K562 (cell line): ENCODE data around the gene ACAT2. TPM values are rescaled to one million over a fixed set of nuclear protein-coding genes. Genes with fewer than 3 reads are reported as not detected.

ENCODE experiments used
- ATAC-seq: fragments of 200-7000 bp; cut with Tn5 transposase; 3 replicates; pipeline ENCODE4 v1.9.1; 2020; ENCODE audit warnings: moderate library complexity
- BruUV-seq: library from RNA; stranded (reverse); fragments of 400-500 nt; replicated peaks from 2 replicates; lab custom pipeline; 2021; lab: Mats Ljungman, UMichigan
- CTCF ChIA-PET: fragments of 300-600 bp; formaldehyde crosslinking; extraction: SDS; loops from one replicate; lab custom pipeline; 2021; ENCODE audit warnings: low intra/inter-chr PET ratio; lab: Yijun Ruan, JAX
- POLR2A ChIA-PET: fragments of 300-600, 350-650 bp; sonication (Branson Sonifier 250); formaldehyde crosslinking; extraction: SDS; loops from one replicate; lab custom pipeline; 2021; ENCODE audit warnings: antibody characterized with exemption, inconsistent platforms; lab: Yijun Ruan, JAX
- DNase-seq, 4 experiments: peaks; one replicate each; pipeline versions ENCODE4 v3.0.0 to v3.0.0-alpha.2; 2011 to 2018; ENCODE audit warnings: low spot score in 3 of 4, mixed read lengths in 3 of 4; ENCODE audit errors: extremely low read depth in 1 of 4
- FAIRE-seq: peaks from 2 replicates; lab custom pipeline; 2011; peaks lifted over from hg19 to GRCh38; lab: Jason Lieb, UNC
- H2AFZ ChIP-seq: 2 replicates; pipeline ENCODE4 v1.6.0; 2011; ENCODE audit warnings: low read depth, low read length, control low read depth, inconsistent platforms
- H3K27ac ChIP-seq: fragments of 200-600 bp; 3 replicates; pipeline ENCODE4 v1.8.0; 2011; ENCODE audit warnings: low read depth, mild to moderate bottlenecking, control low read depth, inconsistent platforms, low read length, moderate library complexity, mixed read lengths; ENCODE audit errors: extremely low read depth
- H3K27me3 ChIP-seq, 2 experiments: fragments of 300-600 bp in 1 of 2; 2 replicates in 1 of 2; 3 replicates in 1 of 2; pipeline versions ENCODE4 v1.6.0 to v1.8.0; 2011; ENCODE audit warnings: inconsistent platforms in 2 of 2, low read length in 2 of 2, mild to moderate bottlenecking in 1 of 2, mixed read lengths in 1 of 2, moderate library complexity in 1 of 2; ENCODE audit not compliant: control insufficient read depth in 2 of 2, insufficient read depth in 2 of 2
- H3K36me3 ChIP-seq: fragments of 300-600 bp; 3 replicates; pipeline ENCODE4 v1.8.0; 2011; ENCODE audit warnings: mild to moderate bottlenecking, low read length, inconsistent platforms; ENCODE audit not compliant: control insufficient read depth, insufficient read depth
- H3K4me1 ChIP-seq, 2 experiments: fragments of 200-600 bp in 1 of 2; replicated peaks in 1 of 2; 2 replicates in 1 of 2; 3 replicates in 1 of 2; pipeline versions ENCODE4 v1.5.1 to v1.8.0; 2011; ENCODE audit warnings: inconsistent platforms in 2 of 2, low read length in 2 of 2, mild to moderate bottlenecking in 1 of 2, mixed read lengths in 1 of 2, moderate library complexity in 1 of 2; ENCODE audit not compliant: control insufficient read depth in 2 of 2, insufficient read depth in 2 of 2
- H3K4me2 ChIP-seq: 2 replicates; pipeline ENCODE4 v1.6.1; 2011; ENCODE audit warnings: low read length, control low read depth, inconsistent platforms, mixed read lengths; ENCODE audit not compliant: insufficient read depth
- H3K4me3 ChIP-seq: fragments of 200-600 bp; sonication (generic), shearing (Covaris generic); 2 replicates; pipeline ENCODE4 v1.5.1; 2016; ENCODE audit warnings: control low read depth, inconsistent platforms
- H3K79me2 ChIP-seq: fragments of 200-600 bp; 3 replicates; pipeline ENCODE4 v1.8.0; 2011; ENCODE audit warnings: low read length, inconsistent platforms; ENCODE audit not compliant: control insufficient read depth, insufficient read depth
- H3K9ac ChIP-seq, 2 experiments: 2 replicates each; pipeline versions ENCODE4 v1.6.0 to v1.6.1; 2011; ENCODE audit warnings: low read depth in 2 of 2, low read length in 2 of 2, control low read depth in 1 of 2, inconsistent platforms in 1 of 2, mild to moderate bottlenecking in 1 of 2, mixed read lengths in 1 of 2; ENCODE audit not compliant: insufficient read depth in 1 of 2
- H3K9me1 ChIP-seq: one replicate; pipeline ENCODE4 v1.6.0; 2011; ENCODE audit warnings: inconsistent platforms, mild to moderate bottlenecking, low read length, moderate library complexity; ENCODE audit not compliant: control insufficient read depth, insufficient read depth
- H3K9me3 ChIP-seq: replicated peaks from 2 replicates; pipeline ENCODE4 v1.5.1; 2011; ENCODE audit warnings: low read depth, low read length, inconsistent platforms; ENCODE audit not compliant: control insufficient read depth, insufficient read depth
- H4K20me1 ChIP-seq: replicated peaks from 2 replicates; pipeline ENCODE4 v1.6.1; 2011; ENCODE audit warnings: low read length, inconsistent platforms, mixed read lengths; ENCODE audit not compliant: control insufficient read depth, insufficient read depth
- ARID1B ChIP-seq: fragments of 450-650 bp; IDR thresholded peaks from 2 replicates; pipeline ENCODE4 v1.6.1; 2016; ENCODE audit warnings: antibody characterized with exemption, mild to moderate bottlenecking, inconsistent platforms
- CBFA2T2 ChIP-seq: fragments of 450-650 bp; conservative IDR thresholded peaks from 2 replicates; pipeline ENCODE4 v1.6.1; 2017; ENCODE audit warnings: mild to moderate bottlenecking
- CCNT2 ChIP-seq: IDR thresholded peaks from 2 replicates; pipeline ENCODE4 v1.6.1; 2011; ENCODE audit warnings: borderline replicate concordance, low read depth, mild to moderate bottlenecking, moderate library complexity, mixed read lengths, low read length; ENCODE audit not compliant: insufficient read length; ENCODE audit errors: extremely low read depth
- DACH1 ChIP-seq: fragments of 450-650 bp; IDR thresholded peaks from 2 replicates; pipeline ENCODE4 v1.6.1; 2018; ENCODE audit not compliant: partially characterized antibody
- EP300 ChIP-seq: IDR thresholded peaks from 2 replicates; pipeline ENCODE4 v1.6.1; 2012; ENCODE audit warnings: low read length, improper control_type of control experiment
- FOS ChIP-seq: IDR thresholded peaks from 3 replicates; pipeline ENCODE4 v1.6.1; 2011; ENCODE audit not compliant: insufficient read length; ENCODE audit errors: extremely low read depth
- HNRNPUL1 ChIP-seq: fragments of 200-400 bp; formaldehyde crosslinking; IDR thresholded peaks from 2 replicates; pipeline ENCODE4 v1.6.1; 2017; ENCODE audit warnings: low read length
- JUNB ChIP-seq: fragments of 450-650 bp; formaldehyde crosslinking; conservative IDR thresholded peaks from 2 replicates; pipeline ENCODE4 v1.4.0; 2020; ENCODE audit warnings: mild to moderate bottlenecking
- L3MBTL2 ChIP-seq: fragments of 450-650 bp; IDR thresholded peaks from 2 replicates; pipeline ENCODE4 v1.6.1; 2016; ENCODE audit warnings: mild to moderate bottlenecking, moderate library complexity
- MTA3 ChIP-seq: fragments of 450-650 bp; formaldehyde crosslinking; IDR thresholded peaks from 2 replicates; pipeline ENCODE4 v1.6.1; 2017; ENCODE audit warnings: mild to moderate bottlenecking, borderline replicate concordance
- NBN ChIP-seq: fragments of 450-650 bp; IDR thresholded peaks from 2 replicates; pipeline ENCODE4 v1.6.1; 2016; ENCODE audit warnings: low read depth, mild to moderate bottlenecking
- NCOA4 ChIP-seq: fragments of 450-650 bp; IDR thresholded peaks from 2 replicates; pipeline ENCODE4 v1.6.1; 2018; ENCODE audit warnings: mild to moderate bottlenecking; ENCODE audit not compliant: partially characterized antibody
- NCOR1 ChIP-seq: fragments of 450-650 bp; IDR thresholded peaks from 2 replicates; pipeline ENCODE4 v1.6.1; 2016; ENCODE audit warnings: mild to moderate bottlenecking, moderate library complexity
- NFRKB ChIP-seq: fragments of 450-650 bp; IDR thresholded peaks from 2 replicates; pipeline ENCODE4 v1.6.1; 2016; ENCODE audit warnings: low read depth
- PRPF4 ChIP-seq: fragments of 200-400 bp; formaldehyde crosslinking; IDR thresholded peaks from one replicate; pipeline ENCODE4 v1.6.1; 2017; ENCODE audit warnings: low read length, low read depth, mild to moderate bottlenecking; ENCODE audit not compliant: insufficient read depth, poor library complexity, severe bottlenecking
- RBFOX2 ChIP-seq: fragments of 200-400 bp; formaldehyde crosslinking; IDR thresholded peaks from 2 replicates; pipeline ENCODE4 v1.6.1; 2017; ENCODE audit warnings: low read depth, mild to moderate bottlenecking, low read length, moderate library complexity
- RCOR1 ChIP-seq, 2 experiments: IDR thresholded peaks; 2 replicates each; pipeline ENCODE4 v1.6.1; 2012; ENCODE audit warnings: low read depth in 2 of 2, low read length in 2 of 2, borderline replicate concordance in 1 of 2, improper control_type of control experiment in 1 of 2
- SMARCE1 ChIP-seq: fragments of 450-650 bp; IDR thresholded peaks from 2 replicates; pipeline ENCODE4 v1.7.1; 2016; ENCODE audit warnings: mild to moderate bottlenecking
- TEAD1 ChIP-seq, 2 experiments: fragments of 450-650 bp in 1 of 2; sonication (generic) in 1 of 2; formaldehyde crosslinking; IDR thresholded peaks; 2 replicates each; pipeline versions ENCODE4 v1.4.0 to v1.8.0; 2020 to 2022; ENCODE audit warnings: mild to moderate bottlenecking in 2 of 2, missing genetic modification reagents in 1 of 2
- XRCC3 ChIP-seq: fragments of 450-650 bp; IDR thresholded peaks from 2 replicates; pipeline ENCODE4 v1.6.1; 2017; ENCODE audit warnings: mild to moderate bottlenecking, moderate library complexity
- ZNF696 ChIP-seq: fragments of 250-450 bp; sonication (Bioruptor Pico); conservative IDR thresholded peaks from 2 replicates; pipeline ENCODE4 v1.4.0; 2020; ENCODE audit warnings: mild to moderate bottlenecking, moderate library complexity
- ZSCAN32 ChIP-seq: fragments of 450-650 bp; formaldehyde crosslinking; IDR thresholded peaks from 2 replicates; pipeline ENCODE4 v1.4.0; 2020; ENCODE audit warnings: mild to moderate bottlenecking, moderate library complexity
- WGBS: fragments of 100-300 bp; shearing (Covaris generic); methylation state at CpG from one replicate; pipeline ENCODE4 v1.1.6; 2016; ENCODE audit warnings: low coverage, mixed read lengths; ENCODE audit not compliant: insufficient coverage; ENCODE audit errors: missing lambda C conversion rate; 5-methylcytosine and 5-hydroxymethylcytosine counted together
- in situ Hi-C: fragments of 300-500 bp; cut with MboI; formaldehyde crosslinking; loops from 4 replicates; pipeline ENCODE4 v1.15.0; 2018; ENCODE audit warnings: inconsistent platforms, mixed read lengths
- intact Hi-C: fragments of 100-400 bp; cut with micrococcal nuclease; formaldehyde crosslinking; loops from 2 replicates; pipeline ENCODE4 v1.14.2; 2022
- polyA plus RNA-seq, 8 experiments: library from polyadenylated mRNA; depleted of rRNA in 4 of 8; stranded (reverse) in 5 of 8; unstranded in 3 of 8; fragments of >200 nt; fragmentation: Nextera tagmentation in 2 of 8; fragmentation: Illumina TruSeq in 1 of 8; extraction: Ambion mirVana in 2 of 8; extraction: Trizol in 1 of 8; gene quantifications; 2 replicates each; pipeline versions ENCODE4 v1.2.1 to v1.2.3, GENCODE V29; 2011 to 2014; ENCODE audit warnings: inconsistent platforms in 1 of 8, missing spikeins in 1 of 8
- total RNA-seq, 7 experiments: library from RNA; depleted of rRNA in 6 of 7; stranded (reverse); fragments of >200 nt in 6 of 7; fragmentation: Illumina TruSeq in 2 of 7; extraction: Trizol in 2 of 7; gene quantifications; 2 replicates each; pipeline versions ENCODE4 v1.2.1 to v1.2.3, GENCODE V29; 2011 to 2021; ENCODE audit warnings: low replicate concordance in 1 of 7
- TF ChIP-seq, protein P1 (sequence below): sonication (generic); IDR thresholded peaks from 2 replicates; pipeline ENCODE4 v1.6.1; 2016

Gene ACAT2
- total and polyA plus RNA-seq, 9 of the 15 experiments (the other 6 are each of a cell fraction or from before 2014, with no cell fraction given): 63.0 to 309 (median 144) TPM

DNA sequence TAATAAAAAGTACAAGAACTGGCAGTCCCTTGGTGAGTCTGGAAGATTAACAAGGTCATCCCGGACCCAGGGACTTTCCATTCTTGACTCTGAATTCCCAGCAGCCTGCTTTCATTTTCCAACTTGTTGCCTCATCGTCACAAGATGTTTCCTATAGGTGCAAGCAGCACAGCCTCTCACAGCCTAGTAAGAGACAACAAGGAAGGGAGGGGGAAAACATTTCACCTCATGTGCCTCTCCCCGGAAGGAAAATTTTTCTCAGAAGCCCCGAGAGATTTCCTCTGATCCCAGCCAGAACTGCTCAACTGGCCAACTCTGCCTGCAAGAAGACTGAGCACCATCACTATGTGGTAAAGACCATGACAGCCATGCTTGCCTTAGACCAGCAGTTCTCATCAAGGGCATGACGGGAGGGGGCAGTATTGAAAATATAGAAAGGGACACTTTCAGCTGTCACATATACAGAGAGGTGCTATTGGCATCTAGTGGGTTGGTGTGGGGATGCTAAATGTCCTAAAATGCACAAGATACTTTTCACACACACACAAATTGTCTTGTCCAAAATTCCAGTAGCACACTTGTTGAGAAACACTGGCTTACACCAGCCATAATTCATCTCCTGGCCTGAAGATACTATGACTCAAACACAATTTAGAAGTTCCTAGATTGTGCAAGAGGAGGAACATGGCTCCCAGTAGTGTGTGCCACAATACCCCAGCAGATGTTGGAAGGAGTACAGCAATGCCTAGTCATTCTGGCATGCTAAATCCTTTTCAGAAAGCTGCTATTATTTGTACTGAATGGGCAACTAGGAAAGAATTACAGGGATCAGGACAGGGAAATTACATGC, 45.4 kb upstream of the ACAT2 start (continued):
- TF ChIP-seq MTA3 (no peak), RCOR1 (IDR thresholded peaks at IDR 0.05; ENCODE audit: borderline replicate concordance in 1 of 2, low read depth in 2 of 2, low read length in 2 of 2) (no peak), CCNT2 (no peak), NCOA4 (no peak), FOS (no peak), JUNB (CRISPR knock-in tag) (no peak), XRCC3 (no peak), ZNF696 (no peak)

DNA sequence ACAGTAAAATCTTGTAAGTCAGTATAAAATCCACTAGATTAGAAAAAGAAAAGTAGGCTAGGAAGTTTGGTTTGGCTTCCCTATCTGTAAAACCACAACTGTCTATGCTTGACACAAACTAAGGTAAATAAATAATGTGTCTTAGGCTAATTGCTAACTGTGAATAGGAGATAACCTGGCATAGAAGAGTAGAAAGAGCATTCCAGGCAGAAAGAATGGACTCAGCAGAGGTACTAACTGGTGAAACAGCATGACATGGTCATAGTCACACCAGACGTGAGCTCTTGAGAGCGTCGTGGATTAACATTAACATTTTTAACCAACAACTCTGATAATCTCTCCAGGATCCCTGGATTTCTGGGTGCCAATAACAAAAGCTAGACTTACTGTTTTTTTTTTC, 43.2 kb upstream of the ACAT2 start:
- H3K9me3 ChIP-seq: peaks cover 5% of the 10 kb centered on the region; the same call in 1 of the 2 replicates
- ChIA-PET POLR2A (interaction anchor here (0.6 to 4.0 kb wide), 5 partner anchors 8 to 152 kb away, joined by 3 to 19 read pairs (median 3); partner anchors contain the start of genes MRPL18, SOD2, TCP1 and WTAP), CTCF (interaction anchor here (0.6 kb wide), 1 partner anchor 108 kb away, joined by 4 read pairs; no protein-coding TSS in a partner anchor)
- no peak overlapping the region for H3K4me2 ChIP-seq
- in situ Hi-C loops (no loop called here), intact Hi-C loops (no loop called here)
- H3K9ac ChIP-seq: no peak overlapping the region
- FAIRE-seq (no peak), ATAC-seq (peak; percentile 51), DNase-seq (peak in 2 of 4 experiments; percentile 34 to 39)
- no peaks in the 10 kb centered on the region for H3K9me1 ChIP-seq
- H4K20me1 ChIP-seq: no peaks in the 10 kb centered on the region
- H3K27me3 ChIP-seq: 0 out of 5 replicates have a peak, but pooled peaks cover 0 to 4% of the 10 kb centered on the region in 2 experiments
- BruUV-seq: no TSS peak
- 9% methylated on average over 3 of the region's 3 CpGs for WGBS
- H3K27ac ChIP-seq: peak overlapping the region; percentile 30; the same call in 1 of the 3 replicates
- H3K79me2 ChIP-seq: peaks cover 16% of the 10 kb centered on the region
- no peak overlapping the region for H2AFZ ChIP-seq
- no peak overlapping the region for H3K4me3 ChIP-seq
- peaks cover 6 to 23% of the 10 kb centered on the region in 2 experiments for H3K4me1 ChIP-seq
- H3K36me3 ChIP-seq: peaks cover 3% of the 10 kb centered on the region; the same call in 1 of the 3 replicates
- TF ChIP-seq NCOR1 (peak; percentile 25; the same call in 1 of the 2 replicates), ZSCAN32 (no peak), TEAD1 (CRISPR knock-in tag; IDR thresholded peaks at IDR 0.05) (0 out of 4 replicates have a peak, but pooled peaks of 1 of the 2 experiments have one; percentile 29), DACH1 (no peak), RBFOX2 (no peak), NFRKB (no peak), CBFA2T2 (peak; percentile 45), PRPF4 (no peak), L3MBTL2 (peak; percentile 31; the same call in 1 of the 2 replicates), SMARCE1 (peak; percentile 53; the same call in 1 of the 2 replicates), HNRNPUL1 (no peak), NBN (peak; percentile 28; the same call in 1 of the 2 replicates), EP300 (no peak), ARID1B (peak; percentile 74)
- TF ChIP-seq, protein P1, sequence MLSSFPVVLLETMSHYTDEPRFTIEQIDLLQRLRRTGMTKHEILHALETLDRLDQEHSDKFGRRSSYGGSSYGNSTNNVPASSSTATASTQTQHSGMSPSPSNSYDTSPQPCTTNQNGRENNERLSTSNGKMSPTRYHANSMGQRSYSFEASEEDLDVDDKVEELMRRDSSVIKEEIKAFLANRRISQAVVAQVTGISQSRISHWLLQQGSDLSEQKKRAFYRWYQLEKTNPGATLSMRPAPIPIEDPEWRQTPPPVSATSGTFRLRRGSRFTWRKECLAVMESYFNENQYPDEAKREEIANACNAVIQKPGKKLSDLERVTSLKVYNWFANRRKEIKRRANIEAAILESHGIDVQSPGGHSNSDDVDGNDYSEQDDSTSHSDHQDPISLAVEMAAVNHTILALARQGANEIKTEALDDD: peak; percentile 98
